HEK293 (cell line): ENCODE data around the gene TUT4.

ENCODE experiments used
- CTCF ChIA-PET: fragments of 350-600 bp; formaldehyde crosslinking; extraction: SDS; loops from one replicate; lab custom pipeline; 2021; ENCODE audit warnings: antibody characterized with exemption; lab: Yijun Ruan, JAX
- POLR2A ChIA-PET: fragments of 300-600 bp; formaldehyde crosslinking; extraction: SDS; loops from one replicate; lab custom pipeline; 2020; ENCODE audit warnings: antibody characterized with exemption, inconsistent platforms; lab: Yijun Ruan, JAX
- H3K27ac ChIP-seq: fragments of 200-500 bp; sonication (Bioruptor generic); 2 replicates; pipeline ENCODE4 v1.5.1; 2014; ENCODE audit warnings: low read depth, low read length, control low read depth, inconsistent platforms; ENCODE audit errors: extremely low read depth
- H3K36me3 ChIP-seq, 2 experiments: fragments of 200-500 bp in 1 of 2; sonication (Bioruptor generic) in 1 of 2; 1 replicate in 1 of 2; 2 replicates in 1 of 2; pipeline ENCODE4 v1.5.1; 2014 to 2017; ENCODE audit warnings: inconsistent platforms in 2 of 2, low read length in 2 of 2; ENCODE audit not compliant: control insufficient read depth in 2 of 2, insufficient read depth in 1 of 2
- H3K4me1 ChIP-seq: fragments of 200-500 bp; sonication (Bioruptor generic); 2 replicates; pipeline ENCODE4 v1.5.1; 2014; ENCODE audit warnings: mild to moderate bottlenecking, low read length, inconsistent platforms; ENCODE audit not compliant: control insufficient read depth, insufficient read depth
- H3K4me3 ChIP-seq: 2 replicates; pipeline ENCODE4 v1.5.1; 2011; ENCODE audit warnings: low read depth, mild to moderate bottlenecking, control low read depth, low read length, moderate library complexity
- H3K9me3 ChIP-seq: fragments of 200-500 bp; sonication (Bioruptor generic); 2 replicates; pipeline ENCODE4 v1.5.1; 2014; ENCODE audit warnings: low read depth, low read length, inconsistent platforms; ENCODE audit not compliant: control insufficient read depth, insufficient read depth
- AEBP2 ChIP-seq: fragments of 450-650 bp; formaldehyde crosslinking; IDR thresholded peaks from 2 replicates; pipeline ENCODE4 v1.5.1; 2016; ENCODE audit warnings: missing biosample characterization, missing genetic modification characterization, borderline replicate concordance
- BCL11A ChIP-seq: fragments of 450-650 bp; formaldehyde crosslinking; IDR thresholded peaks from 2 replicates; pipeline ENCODE4 v1.5.1; 2016; ENCODE audit warnings: low read depth, missing biosample characterization, missing genetic modification characterization
- ELK4 ChIP-seq: IDR thresholded peaks from 2 replicates; pipeline ENCODE4 v1.6.1; 2011; ENCODE audit warnings: mild to moderate bottlenecking, low read depth, low read length, borderline replicate concordance
- FEZF1 ChIP-seq: fragments of 450-650 bp; formaldehyde crosslinking; IDR thresholded peaks from 2 replicates; pipeline ENCODE4 v1.5.1; 2016; ENCODE audit warnings: missing biosample characterization, missing genetic modification characterization
- GLI2 ChIP-seq: fragments of 450-650 bp; formaldehyde crosslinking; IDR thresholded peaks from 2 replicates; pipeline ENCODE4; 2017; ENCODE audit warnings: missing biosample characterization, missing genetic modification characterization, low read depth, borderline replicate concordance
- KLF8 ChIP-seq: fragments of 450-650 bp; formaldehyde crosslinking; IDR thresholded peaks from 2 replicates; pipeline ENCODE4 v1.5.1; 2016; ENCODE audit warnings: missing biosample characterization, missing genetic modification characterization
- MEIS1 ChIP-seq: sonication (generic); formaldehyde crosslinking; IDR thresholded peaks from 2 replicates; pipeline ENCODE4 v1.8.1; 2022; ENCODE audit warnings: missing genetic modification reagents, mild to moderate bottlenecking, borderline replicate concordance
- SALL2 ChIP-seq: fragments of 450-650 bp; formaldehyde crosslinking; IDR thresholded peaks from 2 replicates; pipeline ENCODE4 v1.5.0; 2017; ENCODE audit warnings: missing biosample characterization, mild to moderate bottlenecking, missing genetic modification characterization, borderline replicate concordance
- SP3 ChIP-seq: fragments of 450-650 bp; formaldehyde crosslinking; IDR thresholded peaks from 2 replicates; pipeline ENCODE4 v1.5.1; 2016; ENCODE audit warnings: missing biosample characterization, missing genetic modification characterization
- TRIM28 ChIP-seq: IDR thresholded peaks from 2 replicates; pipeline ENCODE4 v1.6.1; 2011; ENCODE audit warnings: low read length, control low read depth, borderline replicate concordance
- ZBTB17 ChIP-seq: fragments of 450-650 bp; formaldehyde crosslinking; IDR thresholded peaks from 2 replicates; pipeline ENCODE4 v1.5.1; 2016; ENCODE audit warnings: missing biosample characterization, missing genetic modification characterization
- ZBTB44 ChIP-seq: fragments of 450-650 bp; IDR thresholded peaks from 2 replicates; pipeline ENCODE4 v1.5.1; 2018; ENCODE audit warnings: missing biosample characterization, mild to moderate bottlenecking, missing genetic modification characterization
- ZBTB7A ChIP-seq: fragments of 450-650 bp; formaldehyde crosslinking; IDR thresholded peaks from 2 replicates; pipeline ENCODE4 v1.5.1; 2016; ENCODE audit warnings: low read depth, missing biosample characterization, missing genetic modification characterization
- ZBTB8A ChIP-seq: fragments of 450-650 bp; formaldehyde crosslinking; IDR thresholded peaks from 2 replicates; pipeline ENCODE4 v1.5.1; 2016; ENCODE audit warnings: missing biosample characterization, missing genetic modification characterization
- ZNF10 ChIP-seq: fragments of 450-650 bp; formaldehyde crosslinking; IDR thresholded peaks from 2 replicates; pipeline ENCODE4 v1.5.1; 2017; ENCODE audit warnings: missing biosample characterization, missing genetic modification characterization
- ZNF114 ChIP-seq: fragments of 450-650 bp; formaldehyde crosslinking; IDR thresholded peaks from 2 replicates; pipeline ENCODE4 v1.5.0; 2017; ENCODE audit warnings: missing biosample characterization, missing genetic modification characterization
- ZNF146 ChIP-seq: fragments of 450-650 bp; formaldehyde crosslinking; IDR thresholded peaks from 2 replicates; pipeline ENCODE4 v1.5.1; 2016; ENCODE audit warnings: missing biosample characterization, missing genetic modification characterization
- ZNF157 ChIP-seq: fragments of 450-650 bp; formaldehyde crosslinking; IDR thresholded peaks from 2 replicates; pipeline ENCODE4 v1.5.1; 2016; ENCODE audit warnings: missing biosample characterization, missing genetic modification characterization
- ZNF175 ChIP-seq: fragments of 450-650 bp; formaldehyde crosslinking; IDR thresholded peaks from 2 replicates; pipeline ENCODE4 v1.5.1; 2016; ENCODE audit warnings: missing biosample characterization, missing genetic modification characterization
- ZNF214 ChIP-seq: fragments of 450-650 bp; formaldehyde crosslinking; IDR thresholded peaks from 2 replicates; pipeline ENCODE4 v1.5.1; 2017; ENCODE audit warnings: missing biosample characterization, mild to moderate bottlenecking, missing genetic modification characterization, borderline replicate concordance
- ZNF510 ChIP-seq: fragments of 450-650 bp; formaldehyde crosslinking; IDR thresholded peaks from 2 replicates; pipeline ENCODE4 v1.5.1; 2018; ENCODE audit warnings: mild to moderate bottlenecking, missing genetic modification characterization, missing biosample characterization; ENCODE audit not compliant: insufficient replicate concordance
- ZNF544 ChIP-seq: fragments of 450-650 bp; formaldehyde crosslinking; IDR thresholded peaks from 2 replicates; pipeline ENCODE4 v1.5.0; 2017; ENCODE audit warnings: missing biosample characterization, missing genetic modification characterization
- ZNF549 ChIP-seq: fragments of 450-650 bp; IDR thresholded peaks from 2 replicates; pipeline ENCODE4 v1.5.1; 2018; ENCODE audit warnings: missing biosample characterization, missing genetic modification characterization, mild to moderate bottlenecking, inconsistent platforms, moderate library complexity
- ZNF555 ChIP-seq: fragments of 450-650 bp; formaldehyde crosslinking; conservative IDR thresholded peaks from 2 replicates; pipeline ENCODE4 v1.5.1; 2017; ENCODE audit warnings: missing biosample characterization, mild to moderate bottlenecking, missing genetic modification characterization, inconsistent platforms
- ZNF768 ChIP-seq: fragments of 450-650 bp; formaldehyde crosslinking; IDR thresholded peaks from 2 replicates; pipeline ENCODE4 v1.5.1; 2018; ENCODE audit warnings: missing biosample characterization, mild to moderate bottlenecking, missing genetic modification characterization
- ZNF792 ChIP-seq: fragments of 450-650 bp; formaldehyde crosslinking; IDR thresholded peaks from 2 replicates; pipeline ENCODE4 v1.5.1; 2016; ENCODE audit warnings: missing biosample characterization, missing genetic modification characterization
- ZSCAN30 ChIP-seq: fragments of 450-650 bp; IDR thresholded peaks from 2 replicates; pipeline ENCODE4 v1.5.1; 2018; ENCODE audit warnings: missing biosample characterization, mild to moderate bottlenecking, missing genetic modification characterization, moderate library complexity
- ZSCAN4 ChIP-seq: fragments of 450-650 bp; formaldehyde crosslinking; IDR thresholded peaks from 2 replicates; pipeline ENCODE4 v1.5.1; 2017; ENCODE audit warnings: missing biosample characterization, missing genetic modification characterization

Gene TUT4

GRCh38 chr1:52455686-52456085, 97.2 kb downstream of the TUT4 start:
- no peaks in the 10 kb centered on the region for H3K4me1 ChIP-seq
- POLR2A ChIA-PET: no interaction called here
- H3K27ac ChIP-seq: no peak overlapping the region
- no peak overlapping the region for H3K4me3 ChIP-seq
- H3K36me3 ChIP-seq: peaks cover 15 to 42% of the 10 kb centered on the region in 2 experiments
- no peaks in the 10 kb centered on the region for H3K9me3 ChIP-seq
- CTCF ChIA-PET: no interaction called here
- TF ChIP-seq ZBTB7A (tag by site-specific recombination) (no peak), ZNF214 (no peak), KLF8 (tag by site-specific recombination) (no peak), ELK4 (no peak), AEBP2 (tag by site-specific recombination) (no peak)

GRCh38 chr1:52454779-52455178, 98.1 kb downstream of the TUT4 start:
- ChIA-PET CTCF (no interaction called here), POLR2A (no interaction called here)
- Histone ChIP-seq H3K27ac (no peak overlapping the region), H3K36me3 (peaks cover 15 to 38% of the 10 kb centered on the region in 2 experiments), H3K9me3 (no peaks in the 10 kb centered on the region), H3K4me1 (no peaks in the 10 kb centered on the region), H3K4me3 (no peak overlapping the region)
- TF ChIP-seq BCL11A (tag by site-specific recombination) (no peak), ZSCAN4 (tag by site-specific recombination) (no peak), ZNF114 (no peak), MEIS1 (no peak), ZSCAN30 (tag by site-specific recombination) (no peak), ZNF146 (tag by site-specific recombination) (no peak), ZNF10 (tag by site-specific recombination) (no peak), ZBTB44 (tag by site-specific recombination) (no peak), ZNF555 (tag by site-specific recombination) (no peak), GLI2 (tag by site-specific recombination) (no peak)

- H3K36me3 ChIP-seq: peaks cover 15 to 38% of the 10 kb centered on the region in 2 experiments
- H3K4me1 ChIP-seq: no peaks in the 10 kb centered on the region
- ChIA-PET CTCF (no interaction called here), POLR2A (no interaction called here)
- no peak overlapping the region for H3K27ac ChIP-seq
- TF ChIP-seq ZNF768 (tag by site-specific recombination) (no peak), ZBTB17 (tag by site-specific recombination) (no peak), ZBTB8A (tag by site-specific recombination) (no peak), ZNF510 (tag by site-specific recombination) (no peak), SALL2 (tag by site-specific recombination) (no peak), ZNF157 (tag by site-specific recombination) (no peak), FEZF1 (tag by site-specific recombination) (no peak), SP3 (no peak), ZNF175 (tag by site-specific recombination) (no peak), TRIM28 (no peak), ZNF549 (tag by site-specific recombination) (no peak), ZNF544 (tag by site-specific recombination) (no peak), ZNF792 (tag by site-specific recombination) (no peak)
- H3K9me3 ChIP-seq: no peaks in the 10 kb centered on the region
- H3K4me3 ChIP-seq: no peak overlapping the region
Measured at GRCh38 chr1:52454127-52454526, 98.8 kb downstream of the TUT4 start.
